ENCODE results near the gene GADD45A. TPM values are rescaled to one million over a fixed set of nuclear protein-coding genes. Genes with fewer than 3 reads are reported as not detected.

GADD45A gene
- total RNA-seq, 1 donor from 2014 or later: 16.4 TPM

GRCh38 chr1:67716800-67717199 is 31.8 kb downstream of the GADD45A start:
- ATAC-seq: no peak
- DNase-seq: no peak
- intact Hi-C loops (cut with DNase I): no loop called here
- TF ChIP-seq CTCF (IDR thresholded peaks at IDR 0.05): no peak
- no peak overlapping the region for H3K4me3 ChIP-seq
- H3K27ac ChIP-seq: no peak overlapping the region
- peaks cover 22% of the 10 kb centered on the region for H3K4me1 ChIP-seq
- no peaks in the 10 kb centered on the region for H3K27me3 ChIP-seq
- no peaks in the 10 kb centered on the region for H3K36me3 ChIP-seq
- H3K9me3 ChIP-seq: no peaks in the 10 kb centered on the region

- Histone ChIP-seq H3K27me3 (no peaks in the 10 kb centered on the region), H3K4me1 (peaks cover 26% of the 10 kb centered on the region), H3K27ac (no peak overlapping the region), H3K9me3 (no peaks in the 10 kb centered on the region), H3K36me3 (no peaks in the 10 kb centered on the region), H3K4me3 (no peak overlapping the region)
- intact Hi-C loops (cut with DNase I): no loop called here
- ATAC-seq: no peak
- DNase-seq: no peak
- no peak for TF ChIP-seq CTCF (IDR thresholded peaks at IDR 0.05)
Measured at GRCh38 chr1:67717876-67718275, 32.9 kb downstream of the GADD45A start.

GRCh38 chr1:67719329-67720196 is 34.6 kb downstream of the GADD45A start:
- no peak overlapping the region for H3K4me3 ChIP-seq
- DNase-seq: no peak
- intact Hi-C loops (cut with DNase I): no loop called here
- ATAC-seq: no peak
- no peaks in the 10 kb centered on the region for H3K27me3 ChIP-seq
- H3K27ac ChIP-seq: no peak overlapping the region
- H3K9me3 ChIP-seq: no peaks in the 10 kb centered on the region
- TF ChIP-seq CTCF (IDR thresholded peaks at IDR 0.05): no peak
- peaks cover 28% of the 10 kb centered on the region for H3K4me1 ChIP-seq
- no peaks in the 10 kb centered on the region for H3K36me3 ChIP-seq

- no peak for DNase-seq
- no peak for ATAC-seq
- no peaks in the 10 kb centered on the region for H3K9me3 ChIP-seq
- no peaks in the 10 kb centered on the region for H3K36me3 ChIP-seq
- intact Hi-C loops (cut with DNase I): no loop called here
- no peak for TF ChIP-seq CTCF (IDR thresholded peaks at IDR 0.05)
- H3K4me1 ChIP-seq: peaks cover 38% of the 10 kb centered on the region
- no peak overlapping the region for H3K27ac ChIP-seq
- H3K27me3 ChIP-seq: no peaks in the 10 kb centered on the region
- H3K4me3 ChIP-seq: no peak overlapping the region
Measured at GRCh38 chr1:67721112-67721511, 36.1 kb downstream of the GADD45A start.

- no peak for ATAC-seq
- Histone ChIP-seq H3K4me1 (peaks cover 45% of the 10 kb centered on the region), H3K4me3 (no peak overlapping the region), H3K9me3 (no peaks in the 10 kb centered on the region), H3K27ac (no peak overlapping the region), H3K27me3 (no peaks in the 10 kb centered on the region), H3K36me3 (no peaks in the 10 kb centered on the region)
- no peak for TF ChIP-seq CTCF (IDR thresholded peaks at IDR 0.05)
- intact Hi-C loops (cut with DNase I): no loop called here
- no peak for DNase-seq
Measured at GRCh38 chr1:67721650-67722291, 36.8 kb downstream of the GADD45A start.
